ENCODE data around the gene MT1G.

- TF ChIP-seq, protein P1, sequence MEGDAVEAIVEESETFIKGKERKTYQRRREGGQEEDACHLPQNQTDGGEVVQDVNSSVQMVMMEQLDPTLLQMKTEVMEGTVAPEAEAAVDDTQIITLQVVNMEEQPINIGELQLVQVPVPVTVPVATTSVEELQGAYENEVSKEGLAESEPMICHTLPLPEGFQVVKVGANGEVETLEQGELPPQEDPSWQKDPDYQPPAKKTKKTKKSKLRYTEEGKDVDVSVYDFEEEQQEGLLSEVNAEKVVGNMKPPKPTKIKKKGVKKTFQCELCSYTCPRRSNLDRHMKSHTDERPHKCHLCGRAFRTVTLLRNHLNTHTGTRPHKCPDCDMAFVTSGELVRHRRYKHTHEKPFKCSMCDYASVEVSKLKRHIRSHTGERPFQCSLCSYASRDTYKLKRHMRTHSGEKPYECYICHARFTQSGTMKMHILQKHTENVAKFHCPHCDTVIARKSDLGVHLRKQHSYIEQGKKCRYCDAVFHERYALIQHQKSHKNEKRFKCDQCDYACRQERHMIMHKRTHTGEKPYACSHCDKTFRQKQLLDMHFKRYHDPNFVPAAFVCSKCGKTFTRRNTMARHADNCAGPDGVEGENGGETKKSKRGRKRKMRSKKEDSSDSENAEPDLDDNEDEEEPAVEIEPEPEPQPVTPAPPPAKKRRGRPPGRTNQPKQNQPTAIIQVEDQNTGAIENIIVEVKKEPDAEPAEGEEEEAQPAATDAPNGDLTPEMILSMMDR (IDR thresholded peaks at IDR 0.05) = no peak
- TF ChIP-seq POLR2A (IDR thresholded peaks at IDR 0.05) = no peak
Measured at GRCh38 chr16:56620339-56620897, 47.4 kb downstream of the MT1G start.
